GM12892 (cell line): ENCODE measurements around the gene RXRA.

ENCODE experiments used
- DNase-seq: peaks from one replicate; pipeline ENCODE4 v3.0.0; 2011; ENCODE audit not compliant: insufficient read length
- FAIRE-seq: peaks from 2 replicates; lab custom pipeline; 2011; peaks lifted over from hg19 to GRCh38; lab: Jason Lieb, UNC
- POLR2A ChIP-seq: IDR thresholded peaks from 2 replicates; pipeline ENCODE4 v1.6.1; 2011; ENCODE audit warnings: low read depth, low read length, control low read depth
- POLR2AphosphoS5 ChIP-seq: IDR thresholded peaks from 2 replicates; pipeline ENCODE4 v1.6.1; 2011; ENCODE audit warnings: low read depth, low read length, control low read depth
- TAF1 ChIP-seq: IDR thresholded peaks from 2 replicates; pipeline ENCODE4 v1.6.1; 2011; ENCODE audit warnings: low read depth, mild to moderate bottlenecking, control low read depth, low read length, borderline replicate concordance

The RXRA gene

DNA sequence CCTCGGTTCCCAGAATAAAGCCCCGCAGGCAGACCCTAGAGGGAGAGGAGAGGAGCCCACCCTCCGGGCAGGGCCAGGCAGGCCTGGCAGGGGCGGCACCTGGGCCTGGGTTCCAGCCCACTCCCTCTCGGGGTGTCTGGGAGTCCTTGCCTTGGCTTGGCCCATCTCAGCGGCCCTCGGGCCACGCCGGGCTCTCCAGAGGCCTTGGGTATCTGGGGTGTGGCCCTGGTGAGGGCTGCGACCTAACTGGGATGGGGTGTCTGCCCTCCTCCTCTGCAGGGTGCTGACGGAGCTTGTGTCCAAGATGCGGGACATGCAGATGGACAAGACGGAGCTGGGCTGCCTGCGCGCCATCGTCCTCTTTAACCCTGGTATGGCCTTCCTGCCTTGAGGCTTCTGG, 105.4 kb downstream of the RXRA start:
- TF ChIP-seq POLR2AphosphoS5 (no peak), TAF1 (no peak), POLR2A (no peak)
- FAIRE-seq: no peak

GRCh38 chr9:134432471-134432870, 106.2 kb downstream of the RXRA start:
- FAIRE-seq: no peak
- TF ChIP-seq POLR2AphosphoS5: no peak
- DNase-seq: no peak

More for the DNA sequence above, 105.4 kb downstream of the RXRA start:
- no peak for DNase-seq

DNA sequence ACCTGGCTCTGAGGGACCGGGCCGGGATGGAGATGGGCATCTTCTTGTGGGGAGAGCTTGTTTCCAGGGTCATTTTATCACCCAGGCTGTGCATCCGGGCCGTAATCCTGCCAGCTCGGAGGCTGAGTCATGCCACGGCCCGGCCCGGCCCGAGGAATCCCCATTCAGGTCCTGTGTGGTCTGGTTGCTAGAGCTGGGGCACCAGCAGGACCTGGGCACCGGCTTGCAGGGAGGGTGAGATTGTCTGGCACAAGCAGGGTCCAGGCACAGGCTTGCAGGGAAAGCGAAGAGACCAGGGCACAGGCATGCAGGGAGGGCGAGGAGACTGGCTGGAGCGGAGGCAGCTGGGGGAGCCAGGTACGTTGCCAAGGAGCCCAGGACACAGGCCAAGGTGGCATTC, 106.8 kb downstream of the RXRA start:
- DNase-seq (no peak), FAIRE-seq (no peak)
- TF ChIP-seq TAF1: no peak
- no peak for TF ChIP-seq POLR2AphosphoS5
- TF ChIP-seq POLR2A: no peak

GRCh38 chr9:134433909-134434882, 107.9 kb downstream of the RXRA start:
- FAIRE-seq (no peak), DNase-seq (no peak)
- TF ChIP-seq POLR2A (no peak), TAF1 (no peak), POLR2AphosphoS5 (no peak)

DNA sequence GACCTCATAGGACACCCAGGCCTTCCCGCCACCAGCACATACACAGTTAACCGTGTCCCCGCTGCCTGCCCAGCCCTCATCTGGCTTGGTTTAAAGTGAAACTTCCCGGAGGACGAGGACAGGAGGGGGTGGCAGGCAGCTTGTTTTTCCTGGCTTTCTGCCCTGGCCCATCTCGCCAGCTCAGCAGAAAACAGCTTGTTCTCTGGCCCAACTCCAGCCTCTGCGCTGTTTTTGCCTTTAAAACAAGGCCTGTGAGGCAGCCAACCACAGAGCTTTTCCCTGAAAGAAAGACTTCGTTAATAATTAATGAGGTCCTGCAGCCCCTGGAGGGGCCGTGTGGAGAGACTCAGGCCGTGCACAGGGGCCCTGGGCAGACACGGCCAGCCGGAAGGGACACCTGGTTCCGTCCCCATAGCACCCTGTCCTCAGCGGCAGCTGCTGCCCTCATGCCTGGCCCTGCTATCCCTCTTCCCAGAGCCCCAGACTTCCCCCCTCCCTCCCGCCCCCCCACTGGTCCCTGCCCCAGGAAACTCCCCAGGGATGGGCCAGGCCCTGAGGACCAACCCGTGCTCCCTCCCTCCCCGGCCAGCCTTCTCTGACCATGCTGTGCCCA, 108.7 kb downstream of the RXRA start:
- TF ChIP-seq POLR2AphosphoS5 (no peak), TAF1 (no peak), POLR2A (no peak)
- FAIRE-seq: no peak
- DNase-seq: no peak

DNA sequence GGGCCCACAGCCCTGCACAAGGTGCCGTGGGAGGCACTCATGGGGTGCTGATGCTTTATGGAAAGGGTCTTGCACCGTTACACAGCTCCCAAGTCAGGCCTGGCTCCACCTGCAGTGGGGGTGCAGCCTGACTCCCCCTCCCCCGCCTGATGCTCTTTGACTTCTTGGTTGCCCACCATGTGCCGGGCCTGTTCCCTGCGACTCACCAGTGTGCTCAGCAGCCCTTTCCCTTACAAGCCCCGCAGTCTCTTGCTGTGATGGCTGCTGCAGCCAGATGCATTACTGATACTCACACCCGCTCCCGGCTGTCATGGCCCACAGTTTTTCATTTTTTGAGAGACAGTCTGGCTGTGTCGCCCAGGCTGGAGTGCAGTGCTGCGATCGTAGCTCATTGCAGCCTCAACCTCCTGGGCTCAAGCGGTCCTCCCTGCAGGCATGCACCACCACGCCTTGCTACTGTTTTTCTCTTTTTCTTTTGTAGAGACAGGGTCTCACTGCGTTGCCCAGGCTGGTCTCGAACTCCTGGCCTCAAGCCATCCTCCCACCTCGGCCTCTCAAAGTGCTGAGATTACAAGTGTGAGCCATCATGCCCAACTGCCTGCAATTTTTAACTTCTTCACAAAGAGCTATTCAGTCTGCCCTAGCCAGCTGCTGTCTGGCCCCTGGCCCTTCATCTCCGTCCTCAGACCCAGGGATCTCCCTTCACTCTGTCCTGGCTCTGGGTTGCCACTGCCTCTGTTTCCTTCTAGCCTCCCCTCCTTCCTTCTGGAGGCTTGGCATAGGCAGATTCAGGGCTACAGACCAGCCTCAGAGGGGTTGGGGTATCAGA, 109.5 kb downstream of the RXRA start:
- FAIRE-seq (no peak), DNase-seq (no peak)
- TF ChIP-seq POLR2AphosphoS5 (no peak), TAF1 (no peak), POLR2A (no peak)

GRCh38 chr9:134436379-134436762, 110.1 kb downstream of the RXRA start:
- TF ChIP-seq POLR2A (no peak), POLR2AphosphoS5 (no peak), TAF1 (no peak)
- no peak for FAIRE-seq
- DNase-seq: no peak

GRCh38 chr9:134436911-134437310, 110.7 kb downstream of the RXRA start:
- TF ChIP-seq POLR2A: no peak
- DNase-seq: no peak
- no peak for FAIRE-seq

GRCh38 chr9:134437403-134438194, 111.3 kb downstream of the RXRA start:
- DNase-seq (no peak), FAIRE-seq (no peak)
- no peak for TF ChIP-seq POLR2AphosphoS5
- no peak for TF ChIP-seq TAF1
- TF ChIP-seq POLR2A: no peak

DNA sequence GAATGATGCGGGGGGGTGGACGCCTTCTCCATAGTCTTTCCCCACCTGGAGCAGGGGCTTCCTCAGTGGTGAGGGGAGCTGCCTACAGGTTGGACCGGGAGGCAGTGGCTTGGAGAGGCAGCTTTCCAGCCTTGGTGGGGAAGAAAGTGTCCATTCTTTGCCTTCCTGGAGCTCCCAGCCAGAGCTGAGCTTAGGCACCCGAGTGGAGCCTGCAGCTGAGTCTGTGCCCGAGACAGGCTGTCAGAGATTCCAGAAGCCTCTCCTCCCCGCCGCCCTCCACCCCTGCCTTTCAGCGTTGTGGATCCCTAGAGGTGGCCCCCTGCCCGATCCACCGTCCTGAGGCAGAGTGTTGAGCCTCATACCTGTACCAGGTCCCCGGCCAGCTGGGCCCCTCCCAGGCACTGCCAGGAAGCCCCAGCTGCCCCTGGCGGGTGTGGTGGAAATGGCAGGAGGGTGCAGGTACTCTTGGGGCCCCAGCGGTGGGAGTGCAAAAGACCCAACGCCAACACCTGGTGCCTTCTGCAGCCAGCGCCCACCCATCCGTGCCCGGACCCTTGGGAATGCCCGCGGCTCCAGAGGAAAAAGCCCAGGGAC, 112.0 kb downstream of the RXRA start:
- FAIRE-seq (no peak), DNase-seq (no peak)
- no peak for TF ChIP-seq TAF1

- DNase-seq: no peak
- TF ChIP-seq POLR2A (no peak), TAF1 (no peak), POLR2AphosphoS5 (no peak)
- FAIRE-seq: no peak
Measured at GRCh38 chr9:134439368-134439784, 113.1 kb downstream of the RXRA start.
